GM18861 (cell line): ENCODE measurements around the gene ALG8.

ENCODE experiments used
- ATAC-seq: cut with Tn5 transposase; IDR thresholded peaks from one replicate; pipeline ENCODE4 v1.9.1; 2021; ENCODE audit not compliant: unreplicated experiment

Gene ALG8

GRCh38 chr11:78161346-78161745 is 21.9 kb upstream of the ALG8 start:
- ATAC-seq: no peak

- ATAC-seq: no peak
Observed at GRCh38 chr11:78160557-78160956, 21.1 kb upstream of the ALG8 start.

GRCh38 chr11:78158987-78159652 is 19.7 kb upstream of the ALG8 start:
- ATAC-seq: no peak

- no peak for ATAC-seq
Observed at GRCh38 chr11:78156127-78156844, 16.9 kb upstream of the ALG8 start.

DNA sequence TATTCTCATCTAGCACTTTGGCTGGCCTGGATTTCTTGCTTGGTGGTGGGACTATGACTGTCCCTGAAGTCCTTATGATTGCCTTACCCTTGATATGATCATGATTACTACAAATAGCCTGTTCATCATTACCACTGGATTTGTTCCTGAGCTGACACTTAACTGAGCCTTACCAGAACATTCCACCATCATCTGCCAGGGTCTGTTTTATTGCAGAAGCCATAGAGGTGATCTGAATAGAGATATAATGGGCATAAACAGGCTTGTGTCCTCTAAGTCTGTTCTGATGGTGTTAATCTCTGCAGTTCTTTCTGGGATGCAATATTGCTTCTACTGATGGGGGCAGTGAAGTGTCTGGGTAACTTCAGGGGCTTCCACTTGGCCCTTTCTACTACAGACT is 12.4 kb upstream of the ALG8 start:
- no peak for ATAC-seq

DNA sequence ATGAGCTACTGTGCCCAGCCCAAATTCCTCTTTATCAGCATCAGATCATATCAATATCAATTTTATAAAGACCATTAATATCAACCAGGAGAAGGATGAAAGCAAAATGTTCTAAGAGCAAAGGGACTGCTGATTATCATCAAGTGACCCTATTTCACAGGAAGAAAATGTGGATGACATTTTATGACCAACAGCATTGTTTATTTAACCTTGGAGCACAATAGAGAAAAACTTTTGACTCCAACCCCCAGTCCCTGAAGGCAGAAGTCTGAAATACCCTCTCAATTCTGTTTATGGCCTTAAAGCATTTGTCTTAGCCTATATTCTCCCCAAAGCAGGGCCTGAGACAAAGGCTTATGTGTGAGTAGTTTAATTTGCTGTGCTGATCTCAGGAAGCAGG is 11.3 kb upstream of the ALG8 start:
- ATAC-seq: no peak

GRCh38 chr11:78150346-78150745 is 10.9 kb upstream of the ALG8 start:
- no peak for ATAC-seq

DNA sequence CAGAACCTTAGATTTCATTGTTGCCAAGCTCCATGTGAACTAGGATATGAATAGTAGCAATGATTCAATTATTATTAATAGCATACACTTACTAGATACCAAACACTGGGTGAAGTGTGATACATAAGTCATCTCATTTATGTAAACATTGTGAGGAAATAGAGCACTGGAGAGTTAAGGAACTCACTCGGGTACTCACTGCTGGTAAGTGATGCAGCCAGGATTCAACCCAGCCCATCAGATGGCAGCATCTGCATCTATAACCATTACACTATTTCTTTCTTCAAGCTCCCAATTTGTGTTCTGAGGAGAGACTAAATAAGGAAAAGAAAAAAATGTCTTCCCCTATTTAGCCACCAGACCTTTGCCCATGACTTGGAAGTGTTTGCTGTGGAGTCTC is 10.2 kb upstream of the ALG8 start:
- no peak for ATAC-seq

DNA sequence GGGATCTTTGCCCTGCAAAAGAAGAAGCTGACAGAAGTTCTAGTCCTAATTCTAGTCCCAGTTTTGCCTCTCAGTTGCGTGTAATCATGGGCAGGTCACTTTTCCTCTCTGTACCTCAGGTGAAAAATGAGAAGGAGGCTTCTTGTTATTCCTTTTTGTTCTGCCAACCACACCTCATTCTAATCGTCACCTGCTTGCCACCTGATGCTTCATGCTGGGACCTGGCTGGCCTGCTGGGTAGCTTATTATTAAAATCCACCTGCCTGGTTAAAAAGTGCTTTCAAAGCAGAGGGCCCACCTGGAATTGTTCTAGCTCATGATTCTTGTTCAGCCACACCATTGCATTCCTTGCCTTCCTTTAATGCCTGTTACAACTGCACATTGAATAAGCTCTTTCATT is 8.4 kb upstream of the ALG8 start:
- ATAC-seq: no peak

DNA sequence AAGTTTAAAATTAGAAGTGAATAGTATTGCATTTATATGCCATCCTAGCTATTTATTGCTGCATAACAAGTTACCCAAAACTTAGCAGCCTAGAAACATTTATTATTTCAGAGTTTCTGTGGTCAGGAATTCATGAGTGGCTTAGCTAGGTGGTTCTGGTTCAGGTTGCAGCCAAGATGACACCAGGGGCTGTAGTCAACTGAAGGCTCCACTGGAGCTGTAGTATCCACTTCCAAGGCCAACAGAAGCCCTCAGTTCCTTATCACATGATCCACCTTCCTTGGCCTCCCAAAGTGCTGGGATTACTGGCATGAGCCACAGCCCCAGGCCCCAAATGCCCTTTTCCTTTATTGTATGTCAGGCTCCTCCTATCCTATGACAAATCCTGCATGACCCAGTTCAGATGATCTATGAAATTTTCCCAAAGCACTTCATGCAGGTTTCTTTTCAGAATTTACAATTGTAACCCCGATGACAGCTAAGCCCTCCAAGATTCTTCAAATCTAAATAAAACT is 6.1 kb upstream of the ALG8 start:
- no peak for ATAC-seq

- no peak for ATAC-seq
Observed at GRCh38 chr11:78140392-78141077, 1.1 kb upstream of the ALG8 start.

DNA sequence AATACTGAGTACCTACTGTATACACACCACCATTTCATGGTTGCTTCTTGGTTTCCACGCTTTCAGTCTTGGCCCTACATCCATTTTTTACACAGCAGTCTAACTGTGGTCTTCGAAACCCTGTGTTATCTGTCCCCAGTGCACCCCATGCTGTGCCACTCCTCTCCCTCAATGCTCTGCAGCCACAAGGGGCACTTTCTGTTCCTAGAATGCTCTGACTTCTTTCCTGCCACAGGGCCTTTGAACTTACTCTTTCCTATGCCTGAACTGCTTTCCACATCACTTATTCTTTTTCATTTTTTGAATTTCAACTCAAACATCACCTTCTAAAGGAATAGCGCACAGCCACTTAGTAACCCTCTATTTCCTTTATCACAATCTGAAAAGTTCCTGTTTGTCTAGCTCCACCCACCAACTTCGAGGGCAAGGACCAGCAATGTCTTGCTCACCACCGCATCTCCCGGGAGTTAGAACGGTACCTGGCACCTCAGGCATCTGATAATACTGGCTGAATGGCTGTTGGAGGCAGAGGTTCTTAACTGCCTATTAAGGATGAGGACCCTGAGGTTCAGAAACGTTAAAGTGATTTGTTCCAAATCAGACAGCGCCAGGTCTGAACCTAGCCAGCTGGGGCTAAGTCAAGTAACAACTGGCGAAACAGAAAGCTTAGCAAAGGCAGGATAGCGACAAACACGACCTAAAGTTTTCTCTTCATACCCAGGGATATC is 568 bp downstream of the ALG8 start:
- ATAC-seq: no peak

DNA sequence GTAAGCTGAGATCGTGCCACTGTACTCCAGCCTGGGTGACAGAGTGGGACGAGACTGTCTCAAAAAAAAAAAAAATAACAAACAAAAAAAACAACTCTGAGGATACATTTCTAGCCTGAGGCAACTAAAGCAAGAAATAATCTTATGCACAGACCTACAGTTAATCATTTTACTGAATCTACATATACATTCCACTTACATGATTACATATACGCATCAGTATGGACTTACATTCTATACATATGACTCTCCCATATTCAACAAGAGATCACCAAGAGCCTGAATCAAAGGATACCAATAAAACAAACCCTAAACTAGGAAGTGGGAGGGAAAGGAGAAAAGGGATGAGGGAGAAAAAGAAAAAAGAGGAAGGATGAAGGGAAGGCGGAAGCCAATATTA is 1.1 kb downstream of the ALG8 start:
- no peak for ATAC-seq

- ATAC-seq: no peak
Observed at GRCh38 chr11:78132475-78132874, 7.0 kb downstream of the ALG8 start.

DNA sequence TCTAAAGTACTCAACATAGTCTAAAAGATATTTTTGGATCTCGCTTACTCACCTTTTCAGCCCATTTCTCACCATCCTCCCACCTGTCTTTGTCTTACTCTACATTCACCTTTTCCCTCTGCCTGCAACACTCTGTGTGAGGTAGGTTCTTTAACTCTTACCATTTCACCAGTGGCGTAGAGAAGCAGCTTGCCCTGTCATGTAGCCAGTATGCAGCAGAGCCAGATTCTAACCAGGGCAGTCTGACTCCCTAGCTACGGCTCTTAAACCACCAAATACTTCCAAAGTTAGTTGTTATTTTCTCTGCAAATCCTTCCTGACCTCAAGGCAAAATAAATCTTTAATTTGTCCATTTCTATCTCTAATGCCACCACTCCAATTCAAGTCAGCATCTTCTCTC is 7.5 kb downstream of the ALG8 start:
- ATAC-seq: no peak

DNA sequence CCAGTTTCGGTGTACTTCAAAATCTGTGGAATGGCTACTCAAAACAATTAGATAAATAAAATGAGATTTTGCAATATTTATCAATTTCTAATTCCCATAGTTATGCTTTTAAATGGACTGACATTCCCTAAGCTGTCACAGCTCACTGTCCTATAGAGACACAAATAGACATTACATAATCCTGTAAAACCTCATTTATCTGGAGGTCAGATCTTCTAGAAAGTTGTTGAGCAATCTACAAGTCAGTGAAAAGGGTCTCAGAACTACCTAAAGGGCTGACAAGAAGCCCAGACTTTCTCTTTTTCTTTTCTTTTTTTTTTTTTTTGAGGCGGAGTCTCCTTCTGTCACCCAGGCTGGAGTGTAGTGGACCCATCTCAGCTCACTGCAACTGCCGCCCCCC is 12.0 kb downstream of the ALG8 start:
- no peak for ATAC-seq

DNA sequence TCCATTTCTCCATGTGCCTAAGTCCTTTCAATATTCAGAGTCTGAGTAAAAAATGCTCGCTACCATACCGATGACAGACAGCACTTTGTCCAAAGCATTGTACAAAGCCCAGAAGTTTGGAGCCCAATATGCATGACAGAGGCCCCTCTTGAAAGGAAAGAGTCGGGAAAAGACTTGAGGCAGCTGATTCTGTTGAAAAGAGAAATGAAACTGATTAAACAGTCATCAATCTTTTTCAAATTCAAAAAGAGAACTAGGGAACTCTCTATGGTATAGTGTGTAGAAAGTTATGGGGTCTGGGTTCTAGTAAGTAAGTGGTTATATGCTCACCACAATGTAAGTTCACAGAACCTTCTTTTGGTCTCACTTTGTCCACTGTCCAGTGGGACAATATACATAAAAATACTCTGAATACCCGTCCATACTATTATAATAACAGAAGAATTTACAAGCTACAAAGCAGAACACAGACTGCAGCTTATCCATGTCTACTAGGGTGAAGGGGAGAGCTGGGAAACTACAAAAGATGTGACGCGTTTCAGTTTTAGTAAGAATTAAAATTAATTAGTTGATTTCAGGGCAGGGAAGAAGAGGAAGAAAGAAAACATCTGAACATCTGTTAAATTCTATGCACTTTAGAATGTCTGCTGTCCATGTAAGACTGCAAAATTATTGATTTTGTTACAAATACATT is 26.7 kb downstream of the ALG8 start:
- no peak for ATAC-seq

DNA sequence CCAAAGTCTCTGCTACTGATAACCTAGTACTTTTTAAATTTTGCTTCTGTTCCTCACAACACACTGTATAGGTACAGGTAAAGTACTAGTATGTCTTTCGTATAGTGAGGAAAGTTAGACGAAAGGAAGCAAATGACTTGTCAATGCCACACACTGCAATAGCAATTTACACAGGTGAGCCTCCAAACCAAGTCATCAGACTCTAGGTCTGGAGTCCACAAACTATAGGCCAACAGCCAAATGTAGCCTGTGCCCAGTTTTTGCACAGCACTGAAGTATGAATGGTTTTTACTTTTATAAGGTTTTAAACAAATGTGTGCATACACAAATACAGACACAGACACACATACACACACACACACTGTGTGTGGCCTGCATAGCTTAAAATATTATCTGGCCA is 28.1 kb downstream of the ALG8 start:
- ATAC-seq: no peak

DNA sequence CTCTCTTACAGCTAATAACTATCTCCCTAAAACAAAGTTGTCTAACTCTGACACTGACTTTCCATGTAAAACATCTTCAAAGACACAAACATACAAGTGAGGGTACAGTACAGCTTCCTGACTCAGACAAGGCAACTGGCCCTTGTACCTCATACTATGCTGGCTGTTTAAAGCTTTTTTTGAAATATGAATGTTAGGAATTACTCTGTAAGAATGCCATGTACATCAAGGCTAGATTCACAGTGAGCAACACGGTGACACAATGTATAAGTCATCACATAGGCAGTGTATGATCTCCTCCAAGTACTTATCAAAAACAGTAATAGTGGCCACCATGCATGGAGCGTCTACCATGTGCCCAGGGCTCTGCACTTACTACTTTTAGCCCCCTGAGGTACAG is 28.6 kb downstream of the ALG8 start:
- no peak for ATAC-seq

DNA sequence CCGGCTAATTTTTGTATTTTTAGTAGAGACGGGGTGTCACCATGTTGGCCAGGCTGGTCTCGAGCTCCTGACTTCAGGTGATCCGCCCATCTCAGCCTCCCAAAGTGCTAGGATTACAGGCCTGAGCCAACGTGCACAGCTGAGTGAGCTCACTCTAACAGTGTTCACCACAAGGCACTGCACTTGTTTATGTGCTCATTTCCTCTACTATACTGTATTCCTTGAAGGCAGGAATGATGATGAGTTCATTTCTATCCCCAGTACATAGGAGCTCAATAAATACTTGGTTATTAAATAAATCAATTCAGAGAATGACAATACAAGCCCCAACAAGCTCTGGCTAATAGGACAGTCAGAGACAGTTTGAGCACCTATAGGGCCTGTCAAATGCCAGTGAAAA is 29.1 kb downstream of the ALG8 start:
- ATAC-seq: no peak
